IPS-18c (cell line): ENCODE measurements around the gene AFAP1.

Source experiments
- H3K4me3 ChIP-seq: 2 replicates; pipeline ENCODE4 v1.7.0; 2013; ENCODE audit warnings: low read depth, mild to moderate bottlenecking, low read length, moderate library complexity; ENCODE audit not compliant: insufficient read depth
- H3K9me3 ChIP-seq: one replicate; pipeline ENCODE4 v1.6.1; 2013; ENCODE audit warnings: mild to moderate bottlenecking, low read length, moderate library complexity; ENCODE audit not compliant: control insufficient read depth, insufficient read depth

The AFAP1 gene

GRCh38 chr4:7847206-7847605, 92.5 kb downstream of the AFAP1 start:
- H3K9me3 ChIP-seq: no peaks in the 10 kb centered on the region
- no peak overlapping the region for H3K4me3 ChIP-seq

- H3K9me3 ChIP-seq: no peaks in the 10 kb centered on the region
- no peak overlapping the region for H3K4me3 ChIP-seq
Measured at GRCh38 chr4:7845493-7846128, 94.0 kb downstream of the AFAP1 start.

- no peaks in the 10 kb centered on the region for H3K9me3 ChIP-seq
- no peak overlapping the region for H3K4me3 ChIP-seq
Measured at GRCh38 chr4:7844594-7844991, 95.1 kb downstream of the AFAP1 start.

GRCh38 chr4:7843831-7844593, 95.6 kb downstream of the AFAP1 start:
- H3K4me3 ChIP-seq: no peak overlapping the region
- no peaks in the 10 kb centered on the region for H3K9me3 ChIP-seq

- Histone ChIP-seq H3K4me3 (no peak overlapping the region), H3K9me3 (no peaks in the 10 kb centered on the region)
Measured at GRCh38 chr4:7842384-7843279, 97.0 kb downstream of the AFAP1 start.

GRCh38 chr4:7841894-7842293, 97.8 kb downstream of the AFAP1 start:
- Histone ChIP-seq H3K4me3 (no peak overlapping the region; the same call in 1 of the 2 replicates), H3K9me3 (no peaks in the 10 kb centered on the region)

- Histone ChIP-seq H3K4me3 (no peak overlapping the region), H3K9me3 (no peaks in the 10 kb centered on the region)
Measured at GRCh38 chr4:7841071-7841470, 98.6 kb downstream of the AFAP1 start.

- Histone ChIP-seq H3K4me3 (no peak overlapping the region), H3K9me3 (no peaks in the 10 kb centered on the region)
Measured at GRCh38 chr4:7839856-7840255, 99.8 kb downstream of the AFAP1 start.

GRCh38 chr4:7838136-7838782, 101.4 kb downstream of the AFAP1 start:
- H3K9me3 ChIP-seq: no peaks in the 10 kb centered on the region
- no peak overlapping the region for H3K4me3 ChIP-seq

GRCh38 chr4:7837597-7838135, 102.0 kb downstream of the AFAP1 start:
- H3K9me3 ChIP-seq: no peaks in the 10 kb centered on the region

GRCh38 chr4:7831858-7832730, 107.6 kb downstream of the AFAP1 start:
- no peak overlapping the region for H3K4me3 ChIP-seq
- H3K9me3 ChIP-seq: no peaks in the 10 kb centered on the region

More at GRCh38 chr4:7837597-7838135, 102.0 kb downstream of the AFAP1 start:
- no peak overlapping the region for H3K4me3 ChIP-seq

GRCh38 chr4:7831330-7831729, 108.3 kb downstream of the AFAP1 start:
- Histone ChIP-seq H3K9me3 (no peaks in the 10 kb centered on the region), H3K4me3 (no peak overlapping the region)

GRCh38 chr4:7830747-7831146, 108.9 kb downstream of the AFAP1 start:
- Histone ChIP-seq H3K4me3 (no peak overlapping the region), H3K9me3 (no peaks in the 10 kb centered on the region)

- Histone ChIP-seq H3K9me3 (no peaks in the 10 kb centered on the region), H3K4me3 (no peak overlapping the region)
Measured at GRCh38 chr4:7829652-7830580, 109.7 kb downstream of the AFAP1 start.

GRCh38 chr4:7828793-7829301, 110.8 kb downstream of the AFAP1 start:
- H3K4me3 ChIP-seq: no peak overlapping the region
- H3K9me3 ChIP-seq: no peaks in the 10 kb centered on the region
